ENCODE data around the gene ELK4.

GRCh38 chr1:205604825-205605505, 26.8 kb downstream of the ELK4 start:
- TF ChIP-seq TAF1 (IDR thresholded peaks at IDR 0.05; ENCODE audit: borderline replicate concordance, insufficient read depth, low read length), result no peak
- no peak for TF ChIP-seq POLR2AphosphoS5 (IDR thresholded peaks at IDR 0.05; ENCODE audit: low read depth, low read length)
- no peak for TF ChIP-seq REST (IDR thresholded peaks at IDR 0.05; ENCODE audit: insufficient read depth in 1 of 2, low read depth in 2 of 2, low read length in 2 of 2)
- TF ChIP-seq SIN3A (IDR thresholded peaks at IDR 0.05; ENCODE audit: borderline replicate concordance, insufficient read depth, low read length), result no peak
